ENCODE measurements around the gene FRMD1. TPM values are rescaled to one million over a fixed set of nuclear protein-coding genes. Genes with fewer than 3 reads are reported as not detected.

FRMD1 gene
- total and polyA plus RNA-seq, 10 of the 15 experiments (the other 5 are each of a cell fraction or from before 2014, with no cell fraction given), result not detected

DNA sequence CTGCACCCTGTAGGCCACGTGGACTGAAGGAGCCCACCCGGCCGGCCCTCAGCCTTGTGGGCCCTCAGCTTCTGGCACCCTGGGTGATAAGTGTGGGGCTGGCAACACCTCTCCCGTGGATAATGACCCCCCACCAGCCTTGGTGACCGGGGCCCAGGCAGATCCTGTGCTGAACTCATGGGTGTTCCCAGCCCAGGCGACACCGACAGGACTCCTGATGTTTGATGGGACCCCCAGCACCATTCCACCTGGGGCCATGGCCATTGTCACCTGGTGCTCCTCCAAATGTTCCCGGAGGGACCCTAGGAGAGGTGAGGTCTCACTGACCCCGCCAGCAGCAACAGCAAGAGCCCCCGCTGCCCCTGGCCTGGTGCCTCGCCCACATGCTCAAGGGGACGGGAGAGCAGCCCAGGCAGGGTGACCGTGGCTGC, 19.4 kb upstream of the FRMD1 start (continued):
- no peak for TF ChIP-seq NR2C2 (IDR thresholded peaks at IDR 0.05; ENCODE audit: borderline replicate concordance, control insufficient read depth, insufficient read length, low read depth)

DNA sequence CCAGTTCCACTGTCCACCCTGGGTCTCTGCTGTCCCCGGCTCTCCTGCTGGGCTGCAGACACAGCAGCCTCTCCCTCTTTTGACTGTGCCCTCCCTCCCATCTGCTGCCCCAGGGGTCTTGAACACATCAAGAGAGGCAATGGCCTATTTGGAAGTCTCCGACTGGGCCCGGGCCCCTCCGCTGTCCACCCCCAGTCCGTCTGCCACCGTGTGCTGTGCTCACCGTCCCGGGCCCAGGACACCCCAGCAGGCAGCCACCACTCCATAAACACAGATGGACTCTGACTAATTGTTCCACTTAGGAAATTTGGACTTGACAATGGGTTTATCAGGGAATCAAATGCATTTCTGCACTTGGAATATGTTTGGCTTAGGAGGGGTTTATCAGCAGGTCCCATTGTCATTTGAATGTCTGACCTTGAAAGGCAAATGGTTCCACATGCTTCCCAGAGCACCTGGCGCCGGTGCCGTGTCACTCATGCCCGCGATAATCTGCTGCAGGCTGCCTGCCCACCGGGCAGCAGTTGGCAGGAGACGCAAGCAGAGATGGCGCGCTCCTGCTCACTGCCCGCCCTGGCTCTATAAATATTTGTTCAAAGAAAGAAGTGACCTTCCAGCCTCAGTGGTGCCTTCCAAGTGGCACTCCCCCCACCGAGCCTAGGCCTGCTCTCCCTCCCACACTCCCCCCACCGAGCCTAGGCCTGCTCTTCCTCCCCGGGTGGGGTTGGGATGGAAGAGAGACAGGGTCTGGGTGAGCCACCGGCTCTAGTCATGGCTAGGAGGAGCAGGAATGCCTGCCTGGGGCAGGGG, 18.8 kb upstream of the FRMD1 start:
- Histone ChIP-seq H3K4me1 (ENCODE audit: control insufficient read depth, insufficient read depth, low read length) (no peaks in the 10 kb centered on the region), H4K20me1 (ENCODE audit: control insufficient read depth, insufficient read depth) (no peaks in the 10 kb centered on the region; the same call in 1 of the 2 replicates), H3K4me2 (ENCODE audit: control insufficient read depth, insufficient read depth) (no peak overlapping the region), H3K27me3 (replicated peaks in 1 of 2; ENCODE audit: control insufficient read depth in 2 of 2, insufficient read depth in 2 of 2, low read length in 1 of 2) (peaks cover 0 to 2% of the 10 kb centered on the region in 2 experiments; a peak in 1 of 4 replicates), H3K36me3 (ENCODE audit: control insufficient read depth in 2 of 2, insufficient read depth in 2 of 2, low read length in 1 of 2) (no peaks in the 10 kb centered on the region), H3K27ac (ENCODE audit: control insufficient read depth, insufficient read depth) (no peak overlapping the region), H3K9me3 (replicated peaks; ENCODE audit: control insufficient read depth, insufficient read depth, low read length) (no peaks in the 10 kb centered on the region), H3K4me3 (no peak overlapping the region), H3K79me2 (ENCODE audit: control insufficient read depth, insufficient read depth, low read length) (no peaks in the 10 kb centered on the region), H3K9ac (ENCODE audit: control insufficient read depth, insufficient read depth, low read length) (no peak overlapping the region), H2AFZ (ENCODE audit: control insufficient read depth, low read depth, low read length) (no peak overlapping the region)
- ChIA-PET SMC1A (ENCODE audit: uncharacterized antibody, unreplicated experiment) (no interaction called here), POLR2A (no interaction called here), RAD21 (ENCODE audit: unreplicated experiment) (no interaction called here), CTCF (no interaction called here)
- TF ChIP-seq, protein P1, sequence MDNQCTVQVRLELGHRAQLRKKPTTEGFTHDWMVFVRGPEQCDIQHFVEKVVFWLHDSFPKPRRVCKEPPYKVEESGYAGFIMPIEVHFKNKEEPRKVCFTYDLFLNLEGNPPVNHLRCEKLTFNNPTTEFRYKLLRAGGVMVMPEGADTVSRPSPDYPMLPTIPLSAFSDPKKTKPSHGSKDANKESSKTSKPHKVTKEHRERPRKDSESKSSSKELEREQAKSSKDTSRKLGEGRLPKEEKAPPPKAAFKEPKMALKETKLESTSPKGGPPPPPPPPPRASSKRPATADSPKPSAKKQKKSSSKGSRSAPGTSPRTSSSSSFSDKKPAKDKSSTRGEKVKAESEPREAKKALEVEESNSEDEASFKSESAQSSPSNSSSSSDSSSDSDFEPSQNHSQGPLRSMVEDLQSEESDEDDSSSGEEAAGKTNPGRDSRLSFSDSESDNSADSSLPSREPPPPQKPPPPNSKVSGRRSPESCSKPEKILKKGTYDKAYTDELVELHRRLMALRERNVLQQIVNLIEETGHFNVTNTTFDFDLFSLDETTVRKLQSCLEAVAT (IDR thresholded peaks at IDR 0.05), result no peak
- no peak for TF ChIP-seq MTA3 (IDR thresholded peaks at IDR 0.05; ENCODE audit: borderline replicate concordance, low read length)
- no peak for TF ChIP-seq NFIC (IDR thresholded peaks at IDR 0.05; ENCODE audit: low read depth, low read length)
- no peak for TF ChIP-seq FOXK2 (IDR thresholded peaks at IDR 0.05)
- no peak for TF ChIP-seq JUND (IDR thresholded peaks at IDR 0.05; ENCODE audit: low read depth, low read length)
- no peak for TF ChIP-seq SUPT20H (IDR thresholded peaks at IDR 0.05; ENCODE audit: borderline replicate concordance, control insufficient read depth, low read depth, low read length)
- no peak for TF ChIP-seq ZNF217 (IDR thresholded peaks at IDR 0.05)
- TF ChIP-seq TAF1 (IDR thresholded peaks at IDR 0.05; ENCODE audit: borderline replicate concordance, low read depth, low read length), result no peak
- no peak for TF ChIP-seq JUNB (IDR thresholded peaks at IDR 0.05)
- intact Hi-C loops (cut with micrococcal nuclease; ENCODE audit: unreplicated experiment), result no loop called here
- no peak for ATAC-seq
- FAIRE-seq, result no peak
- BruUV-seq (replicated peaks), result no TSS peak
- in situ Hi-C loops (cut with MboI), result no loop called here
- no peak for DNase-seq (ENCODE audit: low read depth, low spot score)
- WGBS (ENCODE audit: insufficient coverage, insufficient replicate concordance, low lambda C conversion rate, missing lambda C conversion rate), result 61% methylated on average over 21 of the region's 22 CpGs
